T47D (cell line): Measurements from ENCODE around the gene SOX9.
A peak's percentile ranks its signal among the peaks of the same experiment; 100 is the strongest.

Experiments
- DNase-seq, 2 experiments: peaks; one replicate each; pipeline versions ENCODE4 v3.0.0 to v3.0.0-alpha.2; 2011 to 2012; ENCODE audit warnings: low read depth in 1 of 2, low spot score in 1 of 2
- JUND ChIP-seq: IDR thresholded peaks from 2 replicates; pipeline ENCODE4 v1.6.1; 2012; ENCODE audit warnings: low read depth
- in situ Hi-C: cut with HindIII; loops from 2 replicates; pipeline ENCODE4 v1.10.0; 2016; ENCODE audit warnings: low sequenced_read_pairs, low pct_unique_long_range_greater_than_20kb

The SOX9 gene

DNA sequence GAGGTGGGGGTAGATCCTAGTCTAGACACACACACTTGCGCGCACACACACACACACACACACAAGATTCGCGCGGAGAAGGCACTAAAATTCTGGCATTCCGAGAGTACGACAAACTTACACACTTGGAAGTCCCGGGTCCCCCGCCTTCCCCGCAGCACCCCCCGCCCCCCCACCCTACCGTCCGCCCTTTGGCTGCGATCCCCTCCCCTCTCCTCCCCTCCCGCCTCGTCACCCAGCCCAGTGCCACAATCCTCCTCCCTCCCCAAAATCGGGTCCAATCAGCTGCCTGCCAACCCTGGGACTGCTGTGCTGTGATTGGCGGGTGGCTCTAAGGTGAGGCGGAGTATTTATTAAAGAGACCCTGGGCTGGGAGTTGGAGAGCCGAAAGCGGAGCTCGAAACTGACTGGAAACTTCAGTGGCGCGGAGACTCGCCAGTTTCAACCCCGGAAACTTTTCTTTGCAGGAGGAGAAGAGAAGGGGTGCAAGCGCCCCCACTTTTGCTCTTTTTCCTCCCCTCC is at the start of gene SOX9:
TSS of gene SOX9 (plus strand) at position 379 of the 522 bp plus-strand sequence. CDS start 372 bp downstream, outside the sequence.
- in situ Hi-C loops: no loop called here
- TF ChIP-seq JUND: no peak
- DNase-seq: peak; percentile 99 to 100

- TF ChIP-seq JUND: no peak
- in situ Hi-C loops: no loop called here
- no peak for DNase-seq
These were observed 49.5 kb upstream of the SOX9 start for GRCh38 chr17:72071330-72071729.

- TF ChIP-seq JUND: no peak
- DNase-seq: no peak
- in situ Hi-C loops: no loop called here
These were observed 44.7 kb upstream of the SOX9 start for GRCh38 chr17:72075995-72076677.

DNA sequence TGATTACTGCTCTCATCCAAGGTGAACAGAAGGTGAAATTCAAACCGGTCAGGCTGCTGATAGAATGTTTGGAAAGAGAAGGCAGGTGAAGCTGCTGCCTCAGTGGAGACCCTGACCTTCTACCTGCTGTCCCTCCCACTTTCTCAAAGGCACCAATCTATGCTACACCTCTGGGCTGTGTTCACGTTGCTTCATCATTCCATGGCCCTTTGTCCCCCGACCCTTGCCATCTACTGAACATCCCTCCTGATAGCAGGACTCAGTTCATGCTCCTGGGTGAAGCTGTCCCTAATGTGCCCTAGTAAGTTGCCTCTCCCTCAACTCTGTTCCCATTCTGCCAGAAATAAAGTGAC is 44.2 kb upstream of the SOX9 start:
- DNase-seq: no peak
- in situ Hi-C loops: no loop called here
- TF ChIP-seq JUND: no peak

DNA sequence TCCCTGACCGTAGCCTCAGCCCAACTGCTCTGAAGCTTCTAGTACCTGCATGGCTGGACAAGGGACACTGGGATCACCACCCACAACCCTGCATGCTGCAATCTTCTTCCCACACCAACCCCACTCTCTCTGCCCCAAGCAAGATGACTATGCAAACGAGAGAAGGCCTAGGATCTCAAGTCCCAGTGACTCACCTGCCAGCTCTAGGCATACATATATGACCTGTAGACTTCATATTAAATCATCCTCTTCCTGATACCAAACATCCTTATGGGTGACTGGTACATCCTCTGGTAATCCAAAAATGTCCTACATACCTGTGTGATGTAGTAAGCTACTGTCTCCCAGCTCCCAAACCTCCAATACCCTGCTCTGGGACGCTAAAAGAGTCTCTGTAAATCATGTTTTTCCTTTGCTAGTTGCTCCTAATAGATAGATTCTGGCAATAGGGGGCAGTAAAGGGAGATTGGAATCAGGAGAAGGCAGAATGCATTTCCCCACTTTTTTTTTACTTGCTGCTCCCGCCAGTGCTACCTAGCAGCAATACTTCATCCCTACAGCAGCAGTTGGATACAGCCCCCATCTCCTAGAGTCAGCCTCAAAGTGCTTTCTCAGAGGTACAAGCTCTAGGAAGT is 43.4 kb upstream of the SOX9 start:
- in situ Hi-C loops: no loop called here
- DNase-seq: no peak
- TF ChIP-seq JUND: no peak

DNA sequence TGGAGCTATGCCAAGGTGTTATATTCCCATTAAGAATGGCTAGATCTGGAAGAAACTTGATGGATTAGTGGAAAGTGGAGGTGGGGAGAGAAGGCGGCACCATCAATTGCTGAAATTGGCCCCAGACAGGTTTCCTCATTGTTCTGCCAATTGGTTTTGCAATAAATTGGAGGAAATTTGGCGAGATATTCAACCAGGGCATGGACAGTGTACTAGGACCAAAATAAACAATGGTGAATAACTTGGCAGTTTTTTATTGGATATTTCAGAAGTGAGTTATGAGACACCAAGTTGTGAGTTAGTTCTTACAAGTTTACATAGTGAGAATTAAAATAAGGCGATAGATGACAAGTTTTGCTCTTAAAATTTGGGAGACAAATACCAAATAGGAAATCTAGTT is 41.1 kb upstream of the SOX9 start:
- no peak for TF ChIP-seq JUND
- DNase-seq: no peak
- in situ Hi-C loops: no loop called here

GRCh38 chr17:72087876-72088275 is 32.9 kb upstream of the SOX9 start:
- no peak for DNase-seq
- in situ Hi-C loops: no loop called here
- TF ChIP-seq JUND: no peak

GRCh38 chr17:72089453-72089987 is 31.3 kb upstream of the SOX9 start:
- no peak for TF ChIP-seq JUND
- in situ Hi-C loops: no loop called here
- no peak for DNase-seq

- in situ Hi-C loops: no loop called here
- no peak for DNase-seq
- no peak for TF ChIP-seq JUND
These were observed 30.7 kb upstream of the SOX9 start for GRCh38 chr17:72090108-72090507.

GRCh38 chr17:72092710-72093322 is 28.0 kb upstream of the SOX9 start:
- DNase-seq: no peak
- no peak for TF ChIP-seq JUND
- in situ Hi-C loops: no loop called here

DNA sequence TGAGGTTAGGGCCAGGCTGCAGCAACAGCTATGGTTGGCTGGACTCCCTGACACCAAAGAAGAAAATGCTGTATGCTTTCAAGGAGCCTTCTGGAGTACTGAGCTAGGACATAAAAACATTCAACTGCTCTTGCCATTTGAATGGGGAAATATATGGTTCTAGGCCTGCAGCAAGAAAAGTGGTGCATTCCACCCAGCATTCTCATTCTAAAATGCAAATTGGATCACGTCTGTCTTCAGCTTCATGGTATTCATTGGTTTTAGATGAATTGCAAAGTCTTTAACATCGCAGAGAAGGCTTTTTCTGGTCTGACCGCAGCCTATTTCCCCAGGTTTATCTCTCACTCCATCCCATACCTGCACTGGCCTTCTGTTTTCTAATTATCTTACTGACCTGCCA is 27.1 kb upstream of the SOX9 start:
- DNase-seq: no peak
- in situ Hi-C loops: no loop called here
- TF ChIP-seq JUND: no peak

DNA sequence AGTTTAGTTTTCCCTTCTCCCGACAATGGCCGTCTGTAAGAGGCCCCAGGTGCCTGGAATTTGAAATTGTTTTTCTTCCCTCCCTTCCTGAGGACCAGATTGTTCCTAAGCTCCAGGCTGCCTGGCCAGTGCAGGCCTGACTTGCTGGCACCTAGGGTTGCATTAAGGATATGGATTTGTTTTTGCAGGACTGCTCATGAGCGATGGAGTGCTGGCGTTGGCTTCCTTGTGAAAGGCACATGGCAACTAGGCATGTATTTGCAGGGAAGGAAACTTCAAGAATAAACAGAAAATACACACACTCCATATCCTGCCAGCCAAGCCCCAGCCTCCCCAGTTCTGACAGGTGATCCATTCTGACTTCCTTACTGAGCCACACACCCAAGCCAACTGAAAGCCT is 25.5 kb upstream of the SOX9 start:
- no peak for TF ChIP-seq JUND
- no peak for DNase-seq
- in situ Hi-C loops: no loop called here

- no peak for DNase-seq
- in situ Hi-C loops: no loop called here
- TF ChIP-seq JUND: no peak
These were observed 23.7 kb upstream of the SOX9 start for GRCh38 chr17:72097144-72097543.
